Forelimb muscle (tissue), 1 donor: ENCODE results near the gene RSAD2. TPM values are rescaled to one million over a fixed set of nuclear protein-coding genes. Genes with fewer than 3 reads are reported as not detected.
A peak's percentile ranks its signal among the peaks of the same experiment; 100 is the strongest.
"Not testable (repeated sequence)": the region's sequence is repeated elsewhere in the genome, so short reads cannot be mapped to it uniquely, and the experiment has no call there.

Experiments
- DNase-seq: peaks from one replicate; pipeline ENCODE4 v3.0.0-alpha.2; 2013; ENCODE audit warnings: low read depth
- polyA plus RNA-seq: library from polyadenylated mRNA; unstranded; fragments of 120-200 nt; gene quantifications from one replicate; pipeline ENCODE4 v1.2.1, GENCODE V29; 2013; ENCODE audit not compliant: insufficient read length

Gene RSAD2
- polyA plus RNA-seq, 1 donor: 2.5 TPM

DNA sequence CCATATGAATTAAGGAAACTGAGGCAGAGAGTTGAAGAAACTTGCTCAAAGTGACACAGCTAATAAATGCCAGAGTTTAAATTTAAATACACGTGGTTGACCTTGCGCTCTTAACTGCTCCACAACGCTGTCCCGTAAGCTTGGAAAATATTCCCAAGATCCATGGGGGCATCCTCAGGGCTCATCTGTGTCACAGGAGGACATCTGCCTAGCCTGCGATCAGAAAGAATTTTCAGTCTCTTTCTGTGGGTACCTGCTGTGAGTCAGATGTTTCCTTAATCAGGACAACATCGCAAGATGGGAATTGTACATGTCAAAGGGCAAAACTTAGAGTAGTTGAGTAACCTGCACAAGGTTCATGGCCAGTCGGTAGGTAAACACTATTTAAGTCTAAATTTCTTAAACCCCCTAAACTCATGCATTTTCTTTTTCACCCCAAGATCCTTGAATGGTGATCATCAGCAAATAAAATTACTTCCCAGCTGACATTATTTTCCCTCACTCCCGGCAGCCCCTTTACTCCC lies 13.3 kb upstream of the RSAD2 start:
- no peak for DNase-seq

DNA sequence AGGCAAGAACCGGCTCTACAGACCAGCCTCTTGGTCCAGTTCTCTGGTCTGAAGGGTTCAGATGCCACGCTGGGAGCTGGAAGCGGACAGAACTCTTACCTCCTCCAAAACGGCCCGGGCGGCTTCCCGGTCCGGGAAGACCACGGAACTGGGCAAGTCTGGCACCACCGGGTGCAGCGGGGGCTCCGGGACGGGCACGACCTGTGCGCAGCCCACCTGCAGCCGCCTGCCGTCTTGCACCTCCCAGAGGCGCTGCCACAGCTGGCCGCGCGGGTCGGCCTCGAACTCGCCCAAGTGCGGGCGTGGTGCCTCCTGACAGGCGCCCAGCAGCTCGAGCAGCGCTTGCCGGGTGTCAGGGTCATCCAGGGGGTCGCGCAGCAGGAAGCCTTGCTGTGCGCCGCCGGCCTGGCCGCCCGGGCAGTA lies 12.6 kb upstream of the RSAD2 start:
- no peak for DNase-seq

DNA sequence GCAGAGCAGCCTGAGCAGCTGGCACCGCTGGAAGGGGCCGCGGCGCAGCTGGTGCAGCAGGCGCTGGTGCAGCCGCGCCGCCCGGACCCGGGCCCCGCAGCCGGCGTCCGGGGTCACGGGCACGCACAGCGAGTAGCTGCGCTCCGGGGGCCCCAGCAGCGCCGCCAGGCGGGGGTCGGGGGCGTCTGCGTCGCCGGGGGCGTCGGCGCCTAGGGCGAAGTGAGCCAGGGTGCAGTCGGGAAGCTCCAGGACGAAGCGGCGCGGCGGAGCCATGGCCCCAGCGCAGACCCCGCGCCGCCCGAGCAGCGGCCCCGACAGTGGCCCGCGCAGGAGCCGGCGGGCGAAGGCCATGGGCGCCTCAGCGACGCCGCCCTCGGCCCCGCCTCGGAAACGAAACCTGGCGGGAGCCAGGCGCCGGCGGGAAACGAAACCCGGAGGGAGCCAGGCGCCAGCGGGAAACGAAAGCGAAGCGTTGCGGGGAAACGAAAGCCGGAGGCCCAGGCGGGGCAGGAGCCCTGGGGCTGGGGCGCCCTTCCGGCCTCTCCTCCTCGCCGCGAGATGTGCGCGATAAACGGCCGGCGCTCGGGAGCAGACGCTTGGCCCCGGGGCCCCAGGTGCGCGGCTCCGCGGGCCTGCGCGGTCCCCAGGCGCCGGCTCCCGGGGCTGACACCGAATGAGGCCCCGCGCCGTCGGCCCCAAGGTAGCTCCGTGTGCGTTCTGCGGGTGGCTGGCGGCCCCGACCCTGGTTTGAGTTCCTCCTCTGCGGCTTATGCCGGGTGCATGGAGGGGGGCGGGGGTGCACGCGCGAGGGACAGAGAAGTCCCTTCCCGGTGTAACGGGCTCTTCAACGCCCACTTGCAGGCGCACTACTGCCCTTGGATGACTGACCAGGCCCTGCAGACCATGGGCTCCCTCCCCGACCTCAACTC lies 12.0 kb upstream of the RSAD2 start, which contains the start of gene CMPK2:
Gene CMPK2, minus strand, starts transcription at position 562 of the 929 bp plus-strand sequence. Its CDS starts 211 bp downstream, at position 351.
- DNase-seq: no peak

DNA sequence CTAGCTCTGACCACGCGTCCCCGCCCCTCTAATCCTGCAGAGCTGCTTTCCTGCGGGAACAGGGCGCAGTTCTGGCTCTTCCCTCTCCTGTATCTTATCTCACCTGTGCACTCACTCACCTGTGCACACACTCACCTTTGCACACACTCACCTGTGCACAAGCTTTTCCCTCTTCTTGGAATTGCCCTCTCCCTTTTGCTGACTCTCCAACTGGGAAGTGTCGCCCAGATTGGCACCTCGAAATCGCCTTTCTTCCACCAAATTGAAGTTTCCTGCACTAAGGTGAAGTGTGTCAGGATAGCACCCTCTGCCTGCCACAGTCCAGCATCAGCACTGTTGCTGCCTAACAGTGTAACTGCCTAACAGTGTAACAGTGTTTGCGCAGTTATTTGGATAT lies 11.3 kb upstream of the RSAD2 start:
- no peak for DNase-seq

DNA sequence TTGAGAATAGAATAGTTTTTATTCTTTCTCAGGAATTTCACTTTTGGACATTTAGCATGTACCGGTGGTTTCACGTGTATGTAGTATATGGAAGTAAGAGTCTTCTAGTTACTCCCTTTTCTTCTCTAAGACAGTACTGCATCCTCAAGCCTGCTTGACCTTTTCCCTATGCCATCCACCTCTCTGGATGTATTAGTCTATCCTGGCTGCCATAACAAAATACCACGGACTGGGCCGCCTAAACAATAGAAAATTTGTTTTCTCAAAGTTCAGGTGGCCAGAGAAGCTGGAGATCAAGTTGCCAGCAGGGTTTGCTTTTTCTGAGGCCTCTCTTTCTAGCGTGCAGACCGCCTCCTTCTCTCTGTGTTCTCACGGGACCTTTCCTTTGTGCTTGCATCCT lies 10.6 kb upstream of the RSAD2 start:
- no peak for DNase-seq

DNA sequence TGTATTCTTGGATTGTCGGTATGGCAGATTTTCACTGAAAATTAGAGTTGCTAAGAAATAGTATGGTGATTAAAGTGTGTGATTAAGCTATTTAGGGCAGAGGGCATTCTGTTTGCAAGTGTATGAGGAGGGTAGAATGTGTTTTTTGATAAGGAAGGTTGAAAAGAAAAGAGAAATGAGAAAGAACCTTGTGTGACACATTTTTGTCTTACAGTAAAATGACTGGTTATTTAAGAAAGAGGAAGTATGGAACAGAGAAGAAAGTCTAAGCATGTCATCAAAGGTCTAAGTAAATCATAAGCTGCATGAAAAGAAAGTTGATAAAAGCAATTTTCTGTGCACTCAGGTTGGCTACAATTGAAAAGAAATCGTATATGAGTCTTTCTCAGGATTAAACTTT lies 5.2 kb upstream of the RSAD2 start:
- DNase-seq: no peak

DNA sequence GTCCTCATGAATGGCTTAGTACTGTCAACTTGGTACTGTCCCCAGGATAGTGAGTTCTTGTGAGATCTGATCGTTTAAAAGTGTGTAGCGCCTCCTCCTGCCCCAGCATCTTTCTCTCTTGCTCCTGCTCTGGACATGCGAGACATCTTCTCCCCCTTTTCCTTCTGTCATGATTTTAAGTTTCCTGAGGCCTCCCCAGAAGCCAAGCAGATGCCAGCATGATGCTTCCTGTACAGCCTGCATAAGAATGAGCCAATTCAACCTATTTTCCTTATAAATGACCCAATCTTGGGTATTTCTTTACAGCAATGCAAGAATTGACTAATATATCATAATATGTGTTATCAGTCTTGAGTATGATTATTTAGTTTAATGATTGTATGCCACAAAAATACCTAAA lies 3.5 kb upstream of the RSAD2 start:
- no peak for DNase-seq

DNA sequence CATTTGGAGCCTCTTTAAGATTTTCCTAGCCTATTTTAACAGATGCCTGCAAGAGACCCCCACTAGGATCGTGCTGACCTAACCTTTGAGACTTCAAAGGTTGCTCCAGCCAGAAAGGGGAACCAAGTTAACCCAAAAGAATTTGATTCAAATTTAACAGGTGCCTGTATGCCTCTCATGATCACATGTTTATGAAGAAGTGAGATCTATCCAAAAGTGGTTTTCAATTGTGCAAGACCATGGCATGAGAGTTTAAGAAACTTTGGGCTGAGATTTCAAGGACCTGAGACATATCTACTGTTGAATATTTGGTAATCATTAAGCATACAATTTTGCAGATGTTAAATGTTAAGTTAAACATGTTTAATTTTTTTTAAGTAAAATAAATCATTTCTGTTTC lies 1.3 kb upstream of the RSAD2 start:
- no peak for DNase-seq

DNA sequence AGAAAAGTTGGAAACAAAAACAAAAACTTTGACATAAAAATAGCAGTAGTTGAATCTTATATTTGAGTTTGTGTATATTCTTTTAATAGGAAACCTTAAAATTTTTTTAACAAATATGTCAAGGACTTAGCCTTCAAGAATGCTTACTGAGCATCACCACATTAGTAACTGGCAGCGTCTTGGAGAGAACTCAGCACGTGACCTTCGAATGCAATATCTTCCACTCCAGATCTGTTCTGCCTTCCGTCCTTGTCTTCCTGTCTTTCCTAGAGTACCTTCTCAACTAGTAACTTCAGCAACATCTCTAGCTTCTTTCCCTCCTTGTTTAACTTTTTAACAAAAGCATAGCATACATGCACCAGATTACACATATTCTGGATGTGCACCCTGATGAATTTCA lies 972 bp downstream of the RSAD2 start:
- no peak for DNase-seq

DNA sequence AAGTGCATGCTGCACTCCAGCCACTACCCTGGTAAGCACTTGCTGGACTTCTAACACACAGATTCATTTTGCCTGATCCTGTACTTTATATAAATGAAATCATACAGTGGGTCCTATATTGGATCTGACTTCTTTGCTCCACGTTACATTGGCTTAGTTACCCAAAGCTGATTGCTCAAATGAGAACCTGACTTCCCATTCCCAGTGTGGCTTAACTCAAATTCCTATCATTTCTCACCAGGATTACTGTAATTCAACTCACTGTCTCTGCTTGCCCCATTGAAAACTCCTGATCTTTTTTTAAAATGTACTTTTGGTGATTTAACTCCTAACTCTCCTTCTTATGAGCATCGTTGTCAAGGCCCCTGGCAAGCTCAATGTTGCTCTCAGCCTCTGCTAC lies 1.4 kb downstream of the RSAD2 start:
- DNase-seq: no peak

DNA sequence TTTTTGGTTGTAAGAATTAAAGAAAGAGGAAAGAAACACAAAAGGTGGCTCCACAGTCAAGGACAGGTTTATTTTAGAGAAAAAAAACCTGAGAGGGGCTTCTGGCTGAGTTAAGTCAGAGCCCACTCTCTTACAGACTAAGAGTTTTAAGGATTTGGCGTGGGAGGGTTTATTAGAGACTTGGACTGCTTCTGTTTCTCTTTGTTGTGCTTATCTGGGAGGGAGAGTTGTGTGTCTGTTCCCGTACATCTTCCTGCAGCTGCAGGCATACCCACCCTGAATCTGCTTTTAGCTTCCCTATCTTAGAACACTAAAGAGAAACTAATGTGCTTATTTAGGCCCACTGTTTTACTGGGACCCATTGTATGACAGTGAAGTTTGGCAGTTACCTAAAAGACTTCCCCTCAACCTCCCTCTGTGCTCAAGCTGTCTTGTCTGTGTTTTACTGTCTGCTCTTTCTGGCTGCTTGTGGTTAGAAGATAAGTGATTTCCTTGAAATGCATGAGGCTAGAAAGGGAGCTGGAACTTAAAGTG lies 2.7 kb downstream of the RSAD2 start:
- DNase-seq: no peak

DNA sequence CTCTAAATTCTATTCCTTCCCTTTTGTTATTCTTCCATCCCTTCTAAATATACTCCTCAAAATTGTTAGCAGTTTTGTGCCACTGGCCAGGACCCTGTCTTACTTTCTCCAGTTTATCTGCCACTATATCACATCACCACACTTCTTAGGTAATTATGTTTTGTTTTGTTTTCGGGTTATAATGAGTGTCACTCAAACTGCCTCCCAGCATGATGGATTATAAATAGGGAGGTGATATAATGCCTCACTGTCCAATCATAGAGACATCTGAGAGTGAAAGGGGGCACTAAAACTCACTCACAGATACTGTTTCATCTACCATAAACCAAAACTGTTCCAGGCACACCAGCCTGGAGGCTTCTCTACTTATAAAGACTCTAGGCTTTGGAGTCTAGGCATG lies 3.5 kb downstream of the RSAD2 start:
- DNase-seq: no peak

DNA sequence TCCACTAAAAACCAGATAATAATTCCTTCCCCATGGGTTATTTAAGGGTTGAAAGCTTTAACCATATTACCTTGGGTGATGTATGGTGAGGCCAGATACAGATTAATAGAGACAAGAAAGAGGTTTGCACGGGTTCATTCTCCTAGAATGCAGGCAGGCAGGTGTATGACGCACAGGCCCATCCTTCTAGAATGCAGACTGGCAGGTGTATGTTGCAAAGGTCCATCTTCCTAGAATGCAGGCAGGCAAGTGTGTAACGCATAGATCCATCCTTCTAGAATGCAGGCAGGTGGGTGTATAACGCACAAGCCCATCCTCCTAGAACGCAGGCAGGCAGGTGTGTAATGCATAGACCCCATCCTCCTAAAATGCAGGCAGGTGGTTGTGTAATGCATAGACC lies 3.9 kb downstream of the RSAD2 start:
- no peak for DNase-seq

DNA sequence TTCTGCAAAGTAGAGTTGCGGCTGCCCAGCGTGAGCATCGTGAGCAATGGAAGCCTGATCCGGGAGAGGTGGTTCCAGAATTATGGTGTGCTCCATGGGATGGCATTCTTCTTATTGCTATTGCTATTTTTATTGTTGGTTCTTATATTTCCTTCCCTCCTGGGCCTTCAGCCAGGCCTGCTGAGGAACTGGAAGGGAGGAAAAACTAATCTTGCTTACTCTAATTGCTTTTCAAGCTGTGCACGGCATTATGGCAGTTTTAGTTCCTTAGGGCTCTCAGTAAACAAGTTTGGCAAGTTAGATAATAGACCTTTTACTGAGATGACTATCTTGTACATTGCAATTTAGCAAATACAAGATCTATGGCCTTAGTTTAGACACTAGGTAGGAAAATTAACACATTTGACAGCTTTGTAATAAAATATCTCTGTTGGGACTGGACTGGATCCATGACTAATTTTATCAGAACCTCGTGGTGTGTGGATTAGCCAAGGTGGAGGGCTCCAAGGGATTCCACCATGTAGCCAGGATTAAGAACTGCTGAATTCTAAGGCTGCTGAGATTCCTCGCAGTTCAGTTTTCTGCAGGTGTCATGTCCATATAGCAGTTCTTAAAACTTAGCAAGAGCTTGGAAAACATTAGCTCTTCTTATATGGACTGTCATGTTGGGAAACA lies 6.0 kb downstream of the RSAD2 start:
- DNase-seq: no peak

DNA sequence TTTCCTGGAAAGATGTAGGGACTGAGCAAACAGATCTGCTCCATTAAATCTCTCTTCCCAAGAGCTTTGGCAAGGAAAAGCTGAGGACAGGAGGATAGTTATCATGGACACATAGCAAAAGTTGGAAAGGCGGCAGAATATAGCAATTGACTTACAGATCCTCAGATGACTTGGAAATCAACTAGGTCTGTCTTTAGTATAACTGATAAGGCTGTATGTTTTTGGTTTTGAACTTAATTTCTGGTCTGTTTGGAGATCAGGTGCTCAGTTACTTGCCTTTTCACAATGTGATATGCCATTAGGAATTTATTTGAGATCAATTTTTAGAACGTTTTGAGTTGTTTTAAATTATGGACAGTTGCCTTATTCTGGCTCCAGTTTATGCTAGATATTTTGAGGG lies 8.0 kb downstream of the RSAD2 start:
- no peak for DNase-seq

DNA sequence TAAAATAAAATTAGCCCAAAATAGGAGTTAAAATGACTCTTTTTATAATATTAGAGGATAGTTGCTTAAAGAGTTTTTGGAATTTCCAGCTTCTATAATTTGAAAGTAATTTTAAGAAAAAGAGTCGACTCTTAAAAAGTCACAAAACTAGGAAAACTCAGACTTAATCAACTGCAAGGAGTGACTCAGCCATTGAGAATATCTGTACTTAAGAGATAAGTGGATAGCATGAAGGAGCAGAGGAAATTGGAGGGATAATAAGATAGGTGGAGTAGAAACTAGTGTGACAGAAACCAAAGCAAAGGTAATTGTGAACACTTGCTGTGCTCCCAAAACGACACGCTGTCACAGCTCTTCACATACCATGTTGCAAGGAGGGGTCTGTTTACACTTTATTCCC lies 8.4 kb downstream of the RSAD2 start:
- no peak for DNase-seq

DNA sequence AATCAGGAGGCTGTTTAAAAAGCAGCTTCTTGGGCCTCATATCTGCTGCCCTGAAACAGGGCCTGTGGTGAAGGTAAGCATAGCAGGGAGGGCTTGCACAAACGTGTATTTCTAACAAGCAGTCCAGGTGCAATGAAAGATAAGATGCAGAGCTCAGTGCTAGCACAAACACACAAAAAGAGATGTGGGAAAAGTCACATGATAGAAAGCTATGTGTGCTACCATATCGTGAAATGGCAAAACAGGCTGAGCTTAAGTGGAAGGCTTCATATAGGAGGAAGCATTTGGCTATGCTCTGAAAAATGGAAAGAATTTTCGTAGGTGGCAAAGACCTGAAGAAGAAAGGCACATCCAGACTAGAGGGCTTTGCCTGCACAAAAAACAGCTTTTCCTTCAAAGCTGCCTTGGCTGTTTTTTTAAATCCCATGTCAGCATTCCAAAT lies 10.2 kb downstream of the RSAD2 start:
- no peak for DNase-seq

DNA sequence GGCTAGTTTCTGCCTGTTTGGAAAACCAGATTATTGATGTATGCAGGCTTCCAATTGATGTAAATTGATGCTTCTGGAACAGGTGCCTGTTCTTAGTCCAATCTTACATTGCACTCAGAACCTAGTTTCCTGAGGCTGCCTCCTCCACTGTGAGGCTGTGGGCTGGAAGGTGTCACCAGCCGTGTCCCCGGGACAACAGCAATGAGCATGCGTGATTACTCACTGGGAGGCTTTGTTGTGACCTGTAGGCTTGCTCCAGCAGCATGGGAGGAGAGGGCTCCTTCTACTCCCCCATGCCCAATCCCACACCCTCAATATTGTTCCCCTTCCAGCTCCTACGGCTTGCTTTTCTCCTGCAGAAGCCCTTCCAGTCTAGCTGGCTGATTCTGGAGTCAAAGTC lies 11.1 kb downstream of the RSAD2 start:
- no peak for DNase-seq

DNA sequence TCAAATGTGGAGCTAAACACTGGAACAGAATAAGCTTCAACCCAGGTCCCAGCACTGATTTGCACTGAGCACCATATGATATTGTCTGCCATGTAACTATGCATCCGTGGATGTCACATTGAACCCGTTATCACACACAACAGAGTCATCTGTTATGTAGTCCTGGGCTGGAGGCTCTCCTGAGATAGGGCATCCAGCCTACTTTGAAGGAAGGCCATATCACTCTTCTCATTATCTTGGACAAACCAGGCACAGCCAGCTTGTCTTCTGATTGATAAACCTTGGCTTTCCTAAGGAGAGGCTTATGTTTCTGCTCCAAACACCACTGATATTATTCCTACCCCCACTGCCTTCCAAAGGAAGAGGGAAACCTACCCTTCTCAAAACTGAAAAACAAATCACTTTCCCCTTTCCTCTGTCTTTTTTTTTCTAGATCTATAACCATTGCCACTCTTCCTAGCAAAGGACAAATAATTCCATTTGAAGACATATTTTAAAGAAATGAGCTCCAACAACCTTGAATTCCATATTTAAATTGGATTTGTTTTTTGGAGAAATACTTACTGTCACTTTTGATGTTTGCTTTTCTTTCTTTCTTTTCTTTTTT lies 16.4 kb downstream of the RSAD2 start:
- no peak for DNase-seq

DNA sequence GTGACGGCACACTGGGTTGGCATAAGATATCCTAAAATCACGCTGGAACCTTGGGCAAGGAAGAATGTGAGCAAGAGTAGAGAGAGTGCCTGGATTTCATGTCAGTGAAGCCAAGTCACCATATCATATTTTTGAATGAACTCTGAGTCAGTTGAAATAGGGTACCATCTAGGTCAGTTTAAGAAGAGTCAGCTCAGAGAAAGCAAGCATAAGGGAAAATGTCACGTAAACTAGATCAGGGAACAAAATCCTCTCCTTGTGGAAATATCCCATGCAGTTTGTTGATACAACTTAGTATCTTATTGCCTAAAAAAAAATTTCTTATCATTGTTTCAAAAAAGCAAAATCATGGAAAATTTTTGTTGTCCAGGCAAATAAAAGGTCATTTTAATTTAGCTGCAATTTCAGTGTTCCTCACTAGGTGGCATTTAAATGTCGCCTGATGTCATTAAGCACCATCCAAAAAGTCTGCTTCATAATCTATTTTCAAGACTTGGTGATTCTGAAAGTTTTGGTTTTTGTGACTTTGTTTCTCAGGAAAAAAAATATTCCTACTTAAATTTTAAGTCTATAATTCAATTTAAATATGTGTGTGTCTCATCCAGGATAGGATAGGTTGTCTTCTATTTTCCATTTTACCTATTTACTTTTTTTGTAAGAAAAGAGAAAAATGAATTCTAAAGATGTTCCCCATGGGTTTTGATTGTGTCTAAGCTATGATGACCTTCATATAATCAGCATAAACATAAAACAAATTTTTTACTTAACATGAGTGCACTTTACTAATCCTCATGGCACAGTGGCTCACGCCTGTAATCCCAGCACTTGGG lies 19.6 kb downstream of the RSAD2 start:
- peak; percentile 50 for DNase-seq

DNA sequence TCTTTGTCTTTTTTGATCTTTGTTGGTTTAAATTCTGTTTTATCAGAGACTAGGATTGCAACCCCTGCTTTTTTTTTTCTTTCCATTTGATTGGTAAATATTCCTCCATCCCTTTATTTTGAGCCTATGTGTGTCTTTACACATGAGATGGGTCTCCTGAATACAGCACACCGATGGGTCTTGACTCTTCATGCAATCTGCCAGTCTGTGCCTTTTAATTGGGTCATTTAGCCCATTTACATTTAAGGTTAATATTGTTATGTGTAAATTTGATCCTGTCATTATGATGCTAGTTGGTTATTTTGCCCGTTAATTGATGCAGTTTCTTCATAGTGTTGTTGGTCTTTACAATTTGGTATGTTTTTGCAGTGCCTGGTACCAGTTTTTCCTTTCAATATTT lies 25.0 kb downstream of the RSAD2 start:
- not testable (repeated sequence) for DNase-seq
